HG02623 (cell line): ENCODE measurements around the gene SRRM3.
"Not testable (repeated sequence)": the region's sequence is repeated elsewhere in the genome, so short reads cannot be mapped to it uniquely, and the experiment has no call there.

ENCODE experiments used
- ATAC-seq: cut with Tn5 transposase; IDR thresholded peaks from one replicate; pipeline ENCODE4 v1.9.1; 2021; ENCODE audit warnings: moderate library complexity; ENCODE audit not compliant: unreplicated experiment

The SRRM3 gene

GRCh38 chr7:76310102-76310957 lies 108.6 kb downstream of the SRRM3 start:
- no peak for ATAC-seq

DNA sequence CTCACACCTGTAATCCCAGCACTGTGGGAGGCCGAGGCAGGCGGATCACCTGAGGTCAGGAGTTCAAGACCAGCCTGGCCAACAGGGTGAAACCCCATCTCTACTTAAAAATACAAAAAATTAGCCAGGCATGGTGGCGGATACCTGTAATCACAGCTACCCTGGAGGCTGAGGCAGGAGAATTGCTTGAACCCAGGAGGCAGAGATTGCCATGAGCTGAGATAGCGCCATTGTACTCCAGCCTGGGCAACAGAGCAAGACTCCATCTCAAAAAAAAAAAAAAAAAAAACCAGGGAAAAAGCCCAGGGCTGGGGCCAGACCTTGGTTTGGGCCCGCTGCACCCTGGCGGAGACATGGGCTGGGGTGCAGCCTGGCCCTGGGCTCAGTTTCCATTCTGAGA lies 110.1 kb downstream of the SRRM3 start:
- ATAC-seq: not testable (repeated sequence)

DNA sequence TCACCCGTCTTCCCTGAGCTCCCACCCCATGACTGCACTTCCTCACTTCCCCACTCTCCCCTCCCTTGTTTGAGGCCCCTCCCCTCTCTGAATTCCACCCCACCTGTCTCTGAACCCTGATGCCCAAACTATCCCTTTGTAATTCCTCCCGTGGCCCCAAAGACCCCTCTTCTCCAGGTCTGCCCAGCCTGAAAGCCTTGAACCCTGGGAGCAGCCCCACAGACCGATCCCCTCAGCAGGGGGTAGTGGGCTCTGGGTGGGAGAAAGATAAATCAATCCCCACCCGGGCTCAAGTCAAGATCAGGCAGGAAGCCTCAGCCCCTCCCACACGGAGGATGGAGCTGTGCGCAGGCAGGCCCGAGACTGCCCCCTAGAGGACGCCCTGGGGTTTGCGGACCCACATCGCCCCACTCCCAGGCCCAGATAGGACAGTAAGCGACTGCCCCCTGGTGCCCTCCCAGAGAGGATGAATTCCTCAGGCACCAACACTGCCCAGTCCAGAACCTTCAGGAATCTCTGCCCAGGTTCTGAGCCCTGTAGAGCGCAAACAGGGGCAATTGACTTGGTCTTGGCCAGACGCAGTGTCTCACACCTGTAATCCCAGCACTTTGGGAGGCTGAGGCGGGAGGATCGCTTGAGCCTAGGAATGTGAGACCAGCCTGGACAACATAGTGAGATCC lies 112.5 kb downstream of the SRRM3 start:
- ATAC-seq: peak; percentile 33

DNA sequence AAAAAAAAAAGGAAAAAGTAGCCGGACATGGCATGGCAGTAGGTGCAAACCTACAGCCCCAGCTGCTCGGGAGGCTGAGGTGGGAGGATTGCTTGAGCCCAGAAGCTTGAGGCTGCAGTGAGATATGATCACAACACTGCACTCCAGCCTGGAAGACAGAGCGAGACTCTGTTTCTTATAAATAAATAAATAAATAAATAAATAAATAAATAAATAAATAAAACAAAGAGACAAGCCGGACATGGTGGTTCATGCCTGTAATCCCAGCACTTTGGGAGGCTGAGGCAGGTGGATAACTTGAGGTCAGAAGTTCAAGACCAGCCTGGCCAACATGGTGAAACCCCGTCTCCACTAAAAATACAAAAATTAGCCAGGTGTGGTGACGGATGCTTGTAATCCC lies 113.0 kb downstream of the SRRM3 start:
- not testable (repeated sequence) for ATAC-seq

DNA sequence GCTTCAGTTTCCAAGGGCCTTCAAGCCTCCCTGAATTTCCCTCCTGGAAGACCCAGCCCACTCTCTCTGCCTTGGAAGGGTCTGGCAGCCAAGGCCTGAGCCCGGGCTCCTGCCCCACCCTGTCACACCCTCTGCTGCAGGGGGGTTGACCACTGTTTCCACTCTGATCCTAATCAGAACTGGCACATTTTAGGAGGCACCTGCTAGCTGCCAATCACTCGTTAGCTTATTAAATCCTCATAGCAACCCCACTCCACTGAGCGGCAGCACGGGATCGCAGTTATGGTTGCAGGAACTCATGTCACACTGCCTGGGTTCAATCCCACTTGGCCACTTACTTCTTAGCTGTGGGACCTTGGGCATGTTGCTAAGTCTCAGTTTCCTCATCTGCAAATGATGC lies 113.7 kb downstream of the SRRM3 start:
- ATAC-seq: no peak

DNA sequence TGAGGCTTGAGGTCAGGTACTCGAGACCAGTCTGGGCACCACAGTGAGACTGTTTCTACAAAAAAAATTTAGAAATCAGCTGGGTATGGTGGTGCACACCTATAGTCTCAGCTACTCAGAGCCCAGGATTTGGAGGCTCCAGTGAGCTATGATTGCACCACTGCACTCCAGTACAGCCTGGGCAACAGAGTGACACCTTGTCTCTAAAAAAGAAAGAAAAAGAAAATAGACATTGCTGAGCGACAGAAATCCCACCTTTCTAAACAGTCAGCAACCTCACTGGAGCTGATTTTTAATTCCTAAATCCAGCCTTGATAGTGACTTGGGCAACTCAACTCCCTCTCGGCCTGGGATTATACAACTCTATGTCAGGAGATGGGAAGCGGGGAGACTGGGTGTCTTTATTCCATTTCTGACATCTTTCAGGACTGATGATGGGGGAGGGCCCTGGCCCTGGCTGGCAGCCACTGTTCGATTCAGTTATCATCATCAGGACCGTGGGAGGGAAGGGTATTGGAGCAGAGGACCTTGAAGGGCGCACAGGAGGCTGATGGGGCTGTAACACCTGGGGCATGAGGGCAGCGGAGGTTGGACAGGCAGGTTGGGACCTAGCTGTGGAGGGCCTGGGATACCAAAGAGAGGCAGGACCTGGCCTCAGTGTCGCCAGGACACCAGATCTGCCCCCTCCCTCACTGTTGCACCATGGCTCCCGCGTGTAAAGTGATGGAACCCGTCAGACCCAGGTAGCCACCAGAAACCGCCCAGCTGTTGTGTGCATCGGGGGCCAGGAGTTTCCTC lies 115.5 kb downstream of the SRRM3 start:
- no peak for ATAC-seq

GRCh38 chr7:76317782-76318487 lies 116.2 kb downstream of the SRRM3 start:
- ATAC-seq: peak; percentile 92

GRCh38 chr7:76318488-76319353 lies 117.0 kb downstream of the SRRM3 start:
- ATAC-seq: peak; percentile 29

GRCh38 chr7:76325092-76325491 lies 123.4 kb downstream of the SRRM3 start:
- ATAC-seq: no peak

GRCh38 chr7:76325811-76326210 lies 124.1 kb downstream of the SRRM3 start:
- no peak for ATAC-seq

- no peak for ATAC-seq
Measured at GRCh38 chr7:76326646-76327233, 125.0 kb downstream of the SRRM3 start.

- ATAC-seq: no peak
Measured at GRCh38 chr7:76327610-76328009, 125.9 kb downstream of the SRRM3 start.

- no peak for ATAC-seq
Measured at GRCh38 chr7:76328389-76328788, 126.7 kb downstream of the SRRM3 start.

GRCh38 chr7:76329479-76329878 lies 127.8 kb downstream of the SRRM3 start:
- ATAC-seq: no peak

- no peak for ATAC-seq
Measured at GRCh38 chr7:76330261-76330660, 128.6 kb downstream of the SRRM3 start.

- ATAC-seq: no peak
Measured at GRCh38 chr7:76330673-76331072, 129.0 kb downstream of the SRRM3 start.

GRCh38 chr7:76332078-76332477 lies 130.4 kb downstream of the SRRM3 start:
- ATAC-seq: no peak

- ATAC-seq: no peak
Measured at GRCh38 chr7:76333511-76334101, 131.9 kb downstream of the SRRM3 start.

DNA sequence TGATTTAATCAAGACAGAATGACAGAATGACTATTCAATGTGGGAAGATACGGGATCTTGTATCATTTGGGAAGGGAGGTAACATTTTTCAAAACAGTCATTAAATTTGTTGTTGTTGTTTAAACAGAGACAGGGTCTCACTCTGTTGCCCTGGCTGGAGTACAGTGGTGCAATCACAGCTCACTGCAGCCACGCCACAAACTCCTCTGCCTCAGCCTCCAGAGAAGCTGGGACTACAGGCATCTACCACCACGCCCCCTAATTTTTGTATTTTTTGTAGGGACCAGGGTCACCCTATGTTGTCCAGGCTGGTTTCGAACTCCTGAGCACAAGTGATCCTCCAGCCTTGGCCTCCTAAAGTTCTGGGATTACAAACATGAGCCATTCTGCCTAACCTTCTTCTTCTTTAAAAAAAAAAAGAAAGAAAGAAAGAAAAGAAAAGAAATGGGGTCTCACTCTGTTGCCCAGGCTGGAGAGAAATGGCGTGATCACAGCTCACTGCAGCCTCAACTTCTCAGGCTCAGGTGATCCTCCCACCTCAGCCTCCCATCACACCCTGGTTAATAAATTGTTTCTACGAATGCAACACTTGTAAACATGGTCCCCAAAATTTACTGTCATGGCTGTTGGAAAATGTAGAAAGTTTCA lies 132.7 kb downstream of the SRRM3 start:
- ATAC-seq: no peak
